K562 (cell line): Measurements from ENCODE around the gene GLRA2. TPM values are rescaled to one million over a fixed set of nuclear protein-coding genes. Genes with fewer than 3 reads are reported as not detected.

Source experiments
- ATAC-seq: fragments of 200-7000 bp; cut with Tn5 transposase; 3 replicates; pipeline ENCODE4 v1.9.1; 2020; ENCODE audit warnings: moderate library complexity
- BruUV-seq: library from RNA; stranded (reverse); fragments of 400-500 nt; replicated peaks from 2 replicates; lab custom pipeline; 2021; lab: Mats Ljungman, UMichigan
- CTCF ChIA-PET: fragments of 300-600 bp; formaldehyde crosslinking; extraction: SDS; loops from one replicate; lab custom pipeline; 2021; ENCODE audit warnings: low intra/inter-chr PET ratio; lab: Yijun Ruan, JAX
- POLR2A ChIA-PET: fragments of 300-600, 350-650 bp; sonication (Branson Sonifier 250); formaldehyde crosslinking; extraction: SDS; loops from one replicate; lab custom pipeline; 2021; ENCODE audit warnings: antibody characterized with exemption, inconsistent platforms; lab: Yijun Ruan, JAX
- DNase-seq, 4 experiments: peaks; one replicate each; pipeline versions ENCODE4 v3.0.0 to v3.0.0-alpha.2; 2011 to 2018; ENCODE audit warnings: low spot score in 3 of 4, mixed read lengths in 3 of 4; ENCODE audit errors: extremely low read depth in 1 of 4
- FAIRE-seq: peaks from 2 replicates; lab custom pipeline; 2011; peaks lifted over from hg19 to GRCh38; lab: Jason Lieb, UNC
- H2AFZ ChIP-seq: 2 replicates; pipeline ENCODE4 v1.6.0; 2011; ENCODE audit warnings: low read depth, low read length, control low read depth, inconsistent platforms
- H3K27ac ChIP-seq: fragments of 200-600 bp; 3 replicates; pipeline ENCODE4 v1.8.0; 2011; ENCODE audit warnings: low read depth, mild to moderate bottlenecking, control low read depth, inconsistent platforms, low read length, moderate library complexity, mixed read lengths; ENCODE audit errors: extremely low read depth
- H3K27me3 ChIP-seq, 2 experiments: fragments of 300-600 bp in 1 of 2; 2 replicates in 1 of 2; 3 replicates in 1 of 2; pipeline versions ENCODE4 v1.6.0 to v1.8.0; 2011; ENCODE audit warnings: inconsistent platforms in 2 of 2, low read length in 2 of 2, mild to moderate bottlenecking in 1 of 2, mixed read lengths in 1 of 2, moderate library complexity in 1 of 2; ENCODE audit not compliant: control insufficient read depth in 2 of 2, insufficient read depth in 2 of 2
- H3K36me3 ChIP-seq: fragments of 300-600 bp; 3 replicates; pipeline ENCODE4 v1.8.0; 2011; ENCODE audit warnings: mild to moderate bottlenecking, low read length, inconsistent platforms; ENCODE audit not compliant: control insufficient read depth, insufficient read depth
- H3K4me1 ChIP-seq, 2 experiments: fragments of 200-600 bp in 1 of 2; replicated peaks in 1 of 2; 2 replicates in 1 of 2; 3 replicates in 1 of 2; pipeline versions ENCODE4 v1.5.1 to v1.8.0; 2011; ENCODE audit warnings: inconsistent platforms in 2 of 2, low read length in 2 of 2, mild to moderate bottlenecking in 1 of 2, mixed read lengths in 1 of 2, moderate library complexity in 1 of 2; ENCODE audit not compliant: control insufficient read depth in 2 of 2, insufficient read depth in 2 of 2
- H3K4me2 ChIP-seq: 2 replicates; pipeline ENCODE4 v1.6.1; 2011; ENCODE audit warnings: low read length, control low read depth, inconsistent platforms, mixed read lengths; ENCODE audit not compliant: insufficient read depth
- H3K4me3 ChIP-seq: fragments of 200-600 bp; sonication (generic), shearing (Covaris generic); 2 replicates; pipeline ENCODE4 v1.5.1; 2016; ENCODE audit warnings: control low read depth, inconsistent platforms
- H3K79me2 ChIP-seq: fragments of 200-600 bp; 3 replicates; pipeline ENCODE4 v1.8.0; 2011; ENCODE audit warnings: low read length, inconsistent platforms; ENCODE audit not compliant: control insufficient read depth, insufficient read depth
- H3K9ac ChIP-seq, 2 experiments: 2 replicates each; pipeline versions ENCODE4 v1.6.0 to v1.6.1; 2011; ENCODE audit warnings: low read depth in 2 of 2, low read length in 2 of 2, control low read depth in 1 of 2, inconsistent platforms in 1 of 2, mild to moderate bottlenecking in 1 of 2, mixed read lengths in 1 of 2; ENCODE audit not compliant: insufficient read depth in 1 of 2
- H3K9me1 ChIP-seq: one replicate; pipeline ENCODE4 v1.6.0; 2011; ENCODE audit warnings: inconsistent platforms, mild to moderate bottlenecking, low read length, moderate library complexity; ENCODE audit not compliant: control insufficient read depth, insufficient read depth
- H3K9me3 ChIP-seq: replicated peaks from 2 replicates; pipeline ENCODE4 v1.5.1; 2011; ENCODE audit warnings: low read depth, low read length, inconsistent platforms; ENCODE audit not compliant: control insufficient read depth, insufficient read depth
- H4K20me1 ChIP-seq: replicated peaks from 2 replicates; pipeline ENCODE4 v1.6.1; 2011; ENCODE audit warnings: low read length, inconsistent platforms, mixed read lengths; ENCODE audit not compliant: control insufficient read depth, insufficient read depth
- CHCHD3 ChIP-seq: fragments of 250-450 bp; sonication (Bioruptor Pico); IDR thresholded peaks from 2 replicates; pipeline ENCODE4 v2.1.2; 2022; ENCODE audit warnings: mild to moderate bottlenecking
- USF2 ChIP-seq: sonication (generic); formaldehyde crosslinking; IDR thresholded peaks from 2 replicates; pipeline ENCODE4 v1.5.0; 2020; ENCODE audit warnings: missing genetic modification reagents
- ZNF175 ChIP-seq: fragments of 200-800 bp; sonication (Bioruptor generic); IDR thresholded peaks from 2 replicates; pipeline ENCODE4 v1.6.1; 2016; ENCODE audit warnings: low read depth, mild to moderate bottlenecking, missing genetic modification characterization, missing compliant biosample characterization
- ZNF277 ChIP-seq: fragments of 250-450 bp; sonication (Bioruptor Pico); IDR thresholded peaks from 2 replicates; pipeline ENCODE4 v1.8.0; 2022; ENCODE audit warnings: inconsistent platforms, mild to moderate bottlenecking, moderate library complexity, borderline replicate concordance
- in situ Hi-C: fragments of 300-500 bp; cut with MboI; formaldehyde crosslinking; loops from 4 replicates; pipeline ENCODE4 v1.15.0; 2018; ENCODE audit warnings: inconsistent platforms, mixed read lengths
- intact Hi-C: fragments of 100-400 bp; cut with micrococcal nuclease; formaldehyde crosslinking; loops from 2 replicates; pipeline ENCODE4 v1.14.2; 2022
- polyA plus RNA-seq, 8 experiments: library from polyadenylated mRNA; depleted of rRNA in 4 of 8; stranded (reverse) in 5 of 8; unstranded in 3 of 8; fragments of >200 nt; fragmentation: Nextera tagmentation in 2 of 8; fragmentation: Illumina TruSeq in 1 of 8; extraction: Ambion mirVana in 2 of 8; extraction: Trizol in 1 of 8; gene quantifications; 2 replicates each; pipeline versions ENCODE4 v1.2.1 to v1.2.3, GENCODE V29; 2011 to 2014; ENCODE audit warnings: inconsistent platforms in 1 of 8, missing spikeins in 1 of 8
- total RNA-seq, 7 experiments: library from RNA; depleted of rRNA in 6 of 7; stranded (reverse); fragments of >200 nt in 6 of 7; fragmentation: Illumina TruSeq in 2 of 7; extraction: Trizol in 2 of 7; gene quantifications; 2 replicates each; pipeline versions ENCODE4 v1.2.1 to v1.2.3, GENCODE V29; 2011 to 2021; ENCODE audit warnings: low replicate concordance in 1 of 7
- TF ChIP-seq, protein P1 (sequence below), 2 experiments: fragments of 450-650 bp in 1 of 2; sonication (generic) in 1 of 2; formaldehyde crosslinking; conservative IDR thresholded peaks; 2 replicates each; pipeline versions ENCODE4 v1.4.0 to v1.8.1; 2020 to 2022; ENCODE audit warnings: mild to moderate bottlenecking in 1 of 2, missing genetic modification reagents in 1 of 2

Gene GLRA2
- total and polyA plus RNA-seq, 9 of the 15 experiments (the other 6 are each of a cell fraction or from before 2014, with no cell fraction given) = not detected

DNA sequence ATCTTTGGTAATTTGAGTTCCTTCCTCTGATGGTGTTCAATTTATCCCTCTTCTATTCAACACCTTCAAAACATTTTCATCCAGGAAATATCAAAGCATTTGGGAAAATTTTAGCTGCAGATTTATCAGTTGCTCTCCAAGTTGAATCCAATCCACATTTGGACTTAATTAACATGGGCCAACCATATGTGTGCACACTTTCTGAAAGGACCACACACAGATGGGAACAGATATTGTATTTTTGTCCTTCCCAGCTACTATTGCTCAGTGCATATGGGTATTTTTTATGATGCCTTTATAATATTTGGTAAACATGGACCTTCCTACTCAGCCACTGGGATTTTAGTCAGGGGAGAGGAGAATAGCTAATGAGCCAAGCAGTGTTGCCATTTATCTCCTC lies 65.2 kb downstream of the GLRA2 start:
- DNase-seq (no peak), FAIRE-seq (no peak), ATAC-seq (no peak)
- Histone ChIP-seq H3K27ac (no peak overlapping the region), H3K4me3 (no peak overlapping the region), H3K79me2 (no peaks in the 10 kb centered on the region), H2AFZ (no peak overlapping the region), H3K27me3 (no peaks in the 10 kb centered on the region), H3K9ac (no peak overlapping the region), H3K4me2 (no peak overlapping the region), H3K4me1 (no peaks in the 10 kb centered on the region), H3K9me1 (no peaks in the 10 kb centered on the region), H4K20me1 (no peaks in the 10 kb centered on the region), H3K36me3 (no peaks in the 10 kb centered on the region), H3K9me3 (no peaks in the 10 kb centered on the region)
- ChIA-PET POLR2A (no interaction called here), CTCF (no interaction called here)
- intact Hi-C loops = no loop called here
- in situ Hi-C loops = no loop called here
- no TSS peak for BruUV-seq
- TF ChIP-seq CHCHD3 (CRISPR knock-in tag) = no peak
- no peak for TF ChIP-seq ZNF277 (CRISPR knock-in tag)
- no peak for TF ChIP-seq USF2 (CRISPR knock-in tag)
- TF ChIP-seq, protein P1, sequence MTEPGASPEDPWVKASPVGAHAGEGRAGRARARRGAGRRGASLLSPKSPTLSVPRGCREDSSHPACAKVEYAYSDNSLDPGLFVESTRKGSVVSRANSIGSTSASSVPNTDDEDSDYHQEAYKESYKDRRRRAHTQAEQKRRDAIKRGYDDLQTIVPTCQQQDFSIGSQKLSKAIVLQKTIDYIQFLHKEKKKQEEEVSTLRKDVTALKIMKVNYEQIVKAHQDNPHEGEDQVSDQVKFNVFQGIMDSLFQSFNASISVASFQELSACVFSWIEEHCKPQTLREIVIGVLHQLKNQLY (CRISPR knock-in tag; conservative IDR thresholded peaks at IDR 0.05) = no peak
- no peak for TF ChIP-seq ZNF175 (CRISPR knock-in tag)
